NT2/D1 (cell line): ENCODE results near the gene TCF25.

ENCODE experiments used
- SUZ12 ChIP-seq: IDR thresholded peaks from 2 replicates; pipeline ENCODE4 v1.6.1; 2011; ENCODE audit not compliant: insufficient read length, insufficient read depth; ENCODE audit errors: extremely low read depth
- ZNF274 ChIP-seq: IDR thresholded peaks from 2 replicates; pipeline ENCODE4 v1.6.1; 2011; ENCODE audit warnings: mild to moderate bottlenecking, low read depth, low read length

DNA sequence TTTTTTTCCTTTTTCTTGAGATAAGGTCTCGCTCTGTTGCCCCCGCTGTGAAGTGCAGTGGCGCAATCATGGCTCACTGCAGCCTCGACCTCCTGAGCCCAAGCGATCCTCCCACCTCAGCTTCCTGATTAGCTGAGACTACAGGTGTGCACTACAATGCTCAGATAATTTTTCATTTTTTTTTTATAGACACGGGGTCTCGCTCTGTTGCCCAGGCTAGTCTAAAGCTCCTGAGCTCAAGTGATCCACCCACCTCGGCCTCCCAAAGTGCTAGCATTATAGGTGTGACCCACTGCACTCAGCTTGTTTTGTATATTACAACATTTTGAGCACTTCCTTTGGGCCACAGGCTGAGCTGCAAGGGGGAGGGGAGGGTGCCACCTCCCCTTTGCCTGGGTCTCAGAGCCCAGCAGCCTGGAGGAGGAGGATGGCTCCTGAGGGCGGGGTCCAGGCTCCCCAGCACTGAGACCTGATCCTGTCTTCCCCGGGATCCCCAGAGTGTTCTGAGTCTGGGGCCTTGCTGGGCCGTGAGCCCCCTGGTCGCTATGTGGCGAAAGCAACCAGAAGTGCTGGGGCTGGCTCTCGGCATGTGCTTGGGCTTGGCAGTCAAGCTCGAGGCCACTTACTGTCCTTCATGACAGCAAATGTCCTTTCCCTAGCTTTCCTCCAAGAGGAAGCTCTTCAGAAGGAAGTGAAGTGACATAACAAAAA lies 83.3 kb downstream of the TCF25 start:
- TF ChIP-seq ZNF274: no peak
- no peak for TF ChIP-seq SUZ12
